Central memory CD4-positive, alpha-beta T cell (primary cell): ENCODE results near the gene RBM7.

Source experiments
- DNase-seq: peaks from one replicate; pipeline ENCODE4 v3.0.0; 2022
- total RNA-seq, 3 experiments: gene quantifications; one replicate each; lab custom pipeline; 2026; lab: John Stamatoyannopoulos, UW

RBM7 gene
- total RNA-seq = 29.0 to 50.4 (median 38.2) reads per million in 3 experiments

DNA sequence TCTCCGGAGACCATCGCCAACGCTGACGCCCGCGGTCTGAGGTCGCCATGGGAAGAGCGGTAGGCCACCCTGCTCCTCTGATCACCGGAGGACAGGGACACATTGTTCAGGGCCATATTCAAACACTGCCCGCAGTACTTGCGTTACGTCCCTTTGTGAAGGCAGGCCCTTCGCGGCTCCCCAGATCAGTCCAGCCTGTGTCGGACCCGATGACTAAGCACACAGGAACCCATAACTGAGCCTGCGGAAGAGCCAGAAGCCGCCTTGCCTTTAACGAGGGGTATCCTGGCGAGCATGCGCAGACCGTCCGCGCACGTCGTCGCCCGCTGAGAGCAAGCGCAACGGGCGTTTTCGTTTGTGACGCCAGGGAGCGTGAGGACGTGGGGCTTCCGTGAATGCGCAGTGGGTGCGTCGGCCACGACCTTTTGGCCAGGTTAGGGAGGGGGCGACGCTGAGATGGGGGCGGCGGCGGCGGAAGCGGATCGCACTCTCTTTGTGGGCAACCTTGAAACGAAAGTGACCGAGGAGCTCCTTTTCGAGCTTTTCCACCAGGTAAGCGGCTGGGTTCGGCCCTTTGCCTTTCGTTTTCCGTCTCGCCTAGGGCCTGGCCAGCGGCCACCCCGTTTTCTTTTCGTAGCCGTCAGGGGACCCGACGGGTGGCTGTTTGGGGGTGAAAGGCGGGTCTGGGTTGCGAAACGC is at the start of gene RBM7, which contains the start of gene C11orf71:
Gene RBM7 (plus strand): TSS at position 451 of the 699 bp plus-strand sequence. CDS start 6 bp downstream, at position 457.
Gene C11orf71 (minus strand): TSS at position 296 of the 699 bp plus-strand sequence. CDS start 180 bp downstream, at position 116.
- DNase-seq = peak; percentile 97

- DNase-seq = no peak
Observed at GRCh38 chr11:114353443-114353842, 47.0 kb upstream of the RBM7 start.

GRCh38 chr11:114354076-114354475 is 46.4 kb upstream of the RBM7 start:
- DNase-seq = no peak

- DNase-seq = no peak
Observed at GRCh38 chr11:114358716-114359115, 41.8 kb upstream of the RBM7 start.

DNA sequence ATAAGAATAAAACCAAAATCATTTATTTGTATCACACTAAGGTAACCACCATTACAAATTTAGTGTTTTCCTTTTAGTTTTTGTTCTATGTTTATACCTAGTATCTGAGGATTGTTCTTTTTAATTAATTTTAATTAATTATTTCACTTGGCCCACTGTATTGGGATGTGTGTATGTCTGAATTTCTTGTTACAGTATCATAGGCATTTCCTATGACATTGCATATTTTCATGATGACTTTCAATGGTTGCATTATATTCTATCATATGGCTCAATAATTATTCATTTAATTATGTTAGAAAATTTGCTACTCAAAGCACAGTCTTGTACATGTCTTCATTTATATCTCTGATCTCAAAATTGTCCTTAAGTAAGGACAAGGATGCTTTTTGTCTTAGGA is 41.1 kb upstream of the RBM7 start:
- no peak for DNase-seq

GRCh38 chr11:114362326-114362725 is 38.1 kb upstream of the RBM7 start:
- DNase-seq = no peak

DNA sequence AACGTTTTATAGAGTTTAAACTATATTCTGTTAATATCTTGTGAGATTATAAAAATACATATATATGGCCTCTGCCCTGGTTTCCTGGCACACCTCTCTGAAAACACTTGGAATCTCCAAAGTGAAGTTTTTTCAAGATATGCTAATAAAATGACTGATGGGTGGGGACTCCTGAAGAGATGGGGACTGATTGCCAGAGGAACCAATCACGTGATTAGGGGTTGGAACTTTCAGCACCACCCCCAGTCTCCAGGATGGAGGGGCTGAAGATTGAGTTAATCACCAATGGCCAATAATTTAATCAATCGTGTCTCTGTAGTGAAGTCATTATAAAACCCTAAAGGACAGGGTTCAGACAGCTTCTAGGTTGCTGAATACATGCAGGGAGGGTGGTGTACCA is 37.5 kb upstream of the RBM7 start:
- DNase-seq = no peak

GRCh38 chr11:114366331-114367243 is 33.9 kb upstream of the RBM7 start:
- DNase-seq = no peak

DNA sequence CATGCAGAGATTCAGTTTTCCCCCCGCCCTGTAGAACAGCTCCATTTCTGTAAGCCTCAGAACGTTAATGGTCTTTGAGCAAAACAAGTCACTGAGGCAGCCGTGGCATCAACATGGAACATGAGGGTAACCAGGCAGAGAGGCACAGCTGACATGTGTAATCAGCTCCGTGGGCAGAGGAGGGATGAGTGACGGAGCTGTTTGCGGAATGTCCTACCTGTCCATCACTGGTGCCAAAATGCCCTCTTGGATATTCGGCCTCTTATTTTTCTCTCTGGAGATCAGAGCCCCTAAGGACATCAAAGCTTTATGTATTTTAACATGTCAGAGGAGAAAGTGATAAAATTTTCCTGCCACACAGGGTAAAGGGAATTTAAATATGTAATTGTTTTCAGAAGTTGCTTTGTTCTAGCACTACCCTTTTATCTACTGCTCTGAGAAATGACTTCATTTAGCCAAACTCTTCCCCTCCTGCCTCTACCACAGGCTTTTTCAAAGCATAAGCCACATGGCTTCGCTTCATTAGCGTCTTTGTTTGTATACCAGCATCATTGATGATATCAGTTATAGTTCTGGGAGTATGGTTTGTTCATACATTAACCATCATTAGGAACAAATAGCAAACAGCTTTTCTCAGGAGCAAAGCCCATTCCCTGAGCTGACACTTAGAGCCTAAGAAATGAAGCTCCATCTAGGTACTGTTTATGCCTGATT is 33.1 kb upstream of the RBM7 start:
- no peak for DNase-seq

DNA sequence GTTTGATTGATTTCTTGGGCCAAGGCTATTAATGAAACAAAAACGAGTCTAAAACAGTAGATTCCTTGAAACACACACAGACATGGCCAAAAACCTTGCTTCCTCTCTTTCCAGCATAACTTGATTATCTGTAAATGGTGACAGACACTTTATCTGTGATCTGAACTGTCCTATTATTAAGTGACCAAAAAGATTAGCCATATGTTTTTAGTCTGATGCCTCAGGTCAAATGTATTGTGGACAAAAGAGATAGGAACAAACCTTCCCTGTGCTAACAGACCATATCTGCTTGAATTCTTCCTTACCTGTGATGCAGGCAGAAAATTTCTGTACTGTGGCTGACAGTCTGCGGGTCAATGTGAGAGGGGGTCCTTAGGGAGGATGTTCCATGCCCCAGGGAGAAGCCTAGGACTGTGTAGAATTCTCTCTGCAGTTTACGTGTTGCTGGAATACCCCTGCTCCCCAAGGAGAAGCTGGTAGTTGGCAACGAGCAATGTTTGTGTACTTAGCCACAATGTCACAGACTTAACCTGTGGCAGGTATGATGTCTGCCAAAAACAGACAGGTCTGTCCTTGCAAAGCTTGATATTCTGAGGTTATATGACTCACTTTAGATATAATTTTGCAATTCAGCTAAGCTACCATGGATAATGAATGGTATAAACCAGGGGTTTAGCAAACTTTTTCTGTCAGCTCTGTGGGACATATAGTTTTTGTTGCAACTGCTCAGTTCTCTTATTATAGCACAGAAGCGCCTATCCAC is 31.4 kb upstream of the RBM7 start:
- DNase-seq = no peak

GRCh38 chr11:114375052-114375451 is 25.4 kb upstream of the RBM7 start:
- no peak for DNase-seq

DNA sequence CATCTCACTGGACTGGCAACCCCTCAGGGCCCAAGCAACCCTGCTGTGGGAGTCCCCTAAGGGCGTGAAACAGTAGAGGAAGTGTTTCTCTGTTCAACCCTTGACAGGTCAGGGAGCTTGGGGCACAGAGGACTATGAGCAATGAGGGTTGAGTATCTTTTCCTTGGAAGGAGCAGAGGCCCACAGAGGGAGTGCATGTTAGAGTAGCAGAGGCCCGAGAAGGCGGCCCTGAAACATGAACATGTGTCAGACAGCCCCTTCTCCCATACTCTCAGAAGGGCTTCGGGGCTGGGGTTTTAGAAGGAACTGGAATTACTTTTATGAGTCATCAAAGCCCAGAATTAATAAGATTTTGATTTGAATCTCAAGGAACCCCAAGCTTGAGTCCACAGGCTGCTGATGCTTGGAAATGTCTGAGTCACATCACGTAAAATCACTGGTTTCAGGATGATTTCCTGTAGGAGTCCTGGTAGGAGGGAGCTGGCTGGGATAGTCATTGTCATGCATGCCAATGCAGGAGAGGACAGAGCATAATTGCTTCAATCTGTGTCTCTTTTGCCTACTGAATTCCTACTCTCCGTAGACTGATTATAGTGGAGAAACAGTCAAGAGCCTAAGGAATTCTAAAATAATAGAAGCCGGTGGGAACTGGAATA is 22.7 kb upstream of the RBM7 start:
- DNase-seq = no peak

DNA sequence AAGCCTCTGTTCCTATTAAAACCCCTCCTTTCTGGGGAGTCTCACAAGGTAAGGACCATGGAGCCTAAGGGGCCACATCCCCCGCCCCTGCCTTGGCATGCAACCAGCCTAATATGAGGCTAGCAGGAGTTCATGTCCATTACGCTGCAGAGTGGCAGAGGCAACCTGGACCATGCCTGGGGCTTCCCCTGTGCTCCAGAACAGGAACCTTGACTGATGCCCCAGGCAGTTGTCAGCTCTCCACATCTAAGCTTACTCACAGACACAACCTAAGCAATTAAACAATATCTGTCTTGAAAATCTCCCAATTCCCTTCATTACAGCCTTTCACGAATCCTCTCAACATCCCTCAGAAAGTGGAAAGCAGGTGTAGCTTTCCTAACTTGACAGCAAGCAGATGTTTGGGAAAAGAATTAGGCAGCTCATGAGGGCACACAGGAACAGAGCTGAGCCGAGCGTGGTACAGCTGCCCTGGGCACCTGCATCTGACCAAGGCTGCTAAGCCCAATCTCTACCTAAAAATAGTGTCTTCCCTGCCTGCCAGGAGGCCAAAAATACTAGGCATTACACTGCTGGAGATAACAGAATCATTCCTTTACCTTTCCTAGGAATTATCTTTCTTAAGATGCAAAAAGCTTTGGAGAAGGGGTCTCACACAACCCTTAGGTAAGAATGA is 20.9 kb upstream of the RBM7 start:
- no peak for DNase-seq

GRCh38 chr11:114382509-114382908 is 18.0 kb upstream of the RBM7 start:
- DNase-seq = no peak

GRCh38 chr11:114384487-114384886 is 16.0 kb upstream of the RBM7 start:
- DNase-seq = no peak

GRCh38 chr11:114386131-114386530 is 14.3 kb upstream of the RBM7 start:
- DNase-seq = no peak

GRCh38 chr11:114386545-114386944 is 13.9 kb upstream of the RBM7 start:
- no peak for DNase-seq

DNA sequence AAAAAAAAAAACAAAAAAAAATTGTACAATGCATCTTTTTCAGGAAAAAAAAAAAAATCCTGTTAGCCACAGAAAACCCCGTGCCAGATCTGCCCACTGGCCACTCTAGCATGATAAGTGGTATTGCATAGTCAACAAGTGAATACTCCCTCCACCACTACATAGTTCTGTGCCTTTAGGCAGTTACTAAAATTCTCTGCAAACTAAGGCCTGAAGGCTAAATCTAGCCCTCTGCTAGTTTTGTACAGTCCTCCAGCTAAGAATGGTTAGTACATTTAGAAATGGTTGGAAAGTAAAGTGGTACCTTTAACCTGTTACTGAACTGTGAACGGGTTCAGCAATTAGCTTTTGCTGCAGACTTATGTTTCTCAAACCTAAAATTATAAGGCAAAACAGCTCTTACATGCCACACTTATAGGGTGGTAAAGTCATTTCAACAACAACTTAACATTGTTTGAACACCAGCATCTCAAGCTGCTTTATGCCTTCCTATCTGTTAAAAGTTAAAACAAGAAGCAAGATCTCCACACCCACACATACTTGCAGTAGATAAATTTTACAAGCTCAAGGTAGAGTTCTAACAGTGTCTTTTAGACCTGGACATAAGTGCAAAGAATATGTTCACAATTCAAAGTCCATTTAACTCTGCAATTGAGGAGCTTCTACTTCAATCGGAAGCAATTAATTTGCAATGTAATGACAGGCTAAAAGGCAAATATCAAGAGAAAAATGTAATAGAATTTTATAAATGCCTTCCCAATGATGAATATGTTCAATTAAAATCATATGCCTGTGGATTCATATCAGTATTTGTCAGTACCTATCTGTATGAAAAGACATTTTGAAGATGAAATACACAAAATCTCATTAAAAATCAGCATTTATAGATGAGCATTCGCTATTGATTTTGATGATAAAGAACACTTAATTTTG is 7.5 kb upstream of the RBM7 start:
- no peak for DNase-seq

DNA sequence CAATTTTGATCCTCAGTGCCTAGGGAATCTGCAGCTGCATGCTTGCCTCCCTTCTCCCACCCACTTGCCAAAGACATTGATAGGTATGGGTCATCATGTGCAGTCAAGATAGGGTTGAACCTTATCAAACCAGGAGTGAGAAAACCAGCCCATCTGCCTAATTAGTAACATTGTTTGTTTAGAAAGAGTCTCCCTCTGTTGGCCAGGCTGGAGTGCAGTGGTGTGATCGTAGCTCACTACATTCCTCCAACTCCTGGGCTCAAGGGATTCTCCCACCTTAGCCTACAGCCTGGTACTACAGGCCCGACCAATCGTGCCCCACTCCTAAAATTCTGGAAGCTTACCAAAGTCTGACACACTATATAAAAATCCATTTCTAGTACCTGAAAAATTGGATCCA is 4.7 kb upstream of the RBM7 start:
- no peak for DNase-seq

DNA sequence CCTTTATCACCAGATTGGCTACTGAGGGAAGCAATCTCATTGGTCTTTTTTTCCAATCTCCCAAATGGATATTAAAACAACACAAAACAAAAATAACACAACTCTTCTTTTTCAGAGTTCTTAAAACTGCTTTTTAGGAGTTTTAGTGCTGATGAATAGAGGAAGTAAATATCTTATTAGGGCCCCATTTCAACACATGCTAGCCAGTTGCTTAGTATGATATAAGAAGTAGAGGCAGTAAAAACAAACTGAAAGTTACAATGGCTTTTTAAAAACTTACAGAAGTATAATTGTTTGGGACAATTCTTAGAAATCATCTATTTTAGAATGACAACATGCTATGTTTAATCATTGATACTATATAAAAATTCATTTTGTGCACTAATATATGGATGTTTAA is 3.5 kb upstream of the RBM7 start:
- DNase-seq = no peak
